Measurements from ENCODE around the gene INPP5A.
"Not testable (repeated sequence)": the region's sequence is repeated elsewhere in the genome, so short reads cannot be mapped to it uniquely, and the experiment has no call there.

The INPP5A gene

GRCh38 chr10:132690821-132691610, 153.4 kb downstream of the INPP5A start:
- DNase-seq (ENCODE audit: low read depth) = no peak

GRCh38 chr10:132691711-132692153, 154.1 kb downstream of the INPP5A start:
- DNase-seq (ENCODE audit: low read depth) = no peak

- no peak for DNase-seq (ENCODE audit: low read depth)
These were observed 154.7 kb downstream of the INPP5A start for GRCh38 chr10:132692311-132692710.

- no peak for DNase-seq (ENCODE audit: low read depth)
These were observed 156.1 kb downstream of the INPP5A start for GRCh38 chr10:132693676-132694075.

GRCh38 chr10:132696204-132696603, 158.6 kb downstream of the INPP5A start:
- DNase-seq (ENCODE audit: low read depth) = no peak

GRCh38 chr10:132696728-132697577, 159.4 kb downstream of the INPP5A start:
- no peak for DNase-seq (ENCODE audit: low read depth)

GRCh38 chr10:132697578-132698200, 160.1 kb downstream of the INPP5A start:
- no peak for DNase-seq (ENCODE audit: low read depth)

- DNase-seq (ENCODE audit: low read depth) = no peak
These were observed 160.7 kb downstream of the INPP5A start for GRCh38 chr10:132698211-132698751.

- no peak for DNase-seq (ENCODE audit: low read depth)
These were observed 161.3 kb downstream of the INPP5A start for GRCh38 chr10:132698761-132699391.

- DNase-seq (ENCODE audit: low read depth) = no peak
These were observed 162.0 kb downstream of the INPP5A start for GRCh38 chr10:132699411-132700155.

- no peak for DNase-seq (ENCODE audit: low read depth)
These were observed 162.8 kb downstream of the INPP5A start for GRCh38 chr10:132700156-132701098.

GRCh38 chr10:132701099-132701845, 163.7 kb downstream of the INPP5A start:
- no peak for DNase-seq (ENCODE audit: low read depth)

GRCh38 chr10:132701846-132702190, 164.2 kb downstream of the INPP5A start:
- DNase-seq (ENCODE audit: low read depth) = no peak

- no peak for DNase-seq (ENCODE audit: low read depth)
These were observed 165.2 kb downstream of the INPP5A start for GRCh38 chr10:132702601-132703418.

GRCh38 chr10:132703419-132704007, 165.9 kb downstream of the INPP5A start:
- DNase-seq (ENCODE audit: low read depth) = no peak

- no peak for DNase-seq (ENCODE audit: low read depth)
These were observed 166.6 kb downstream of the INPP5A start for GRCh38 chr10:132704008-132704814.

GRCh38 chr10:132704815-132705064, 167.2 kb downstream of the INPP5A start:
- not testable (repeated sequence) for DNase-seq (ENCODE audit: low read depth)
